Osteoblast (primary cell): Measurements from ENCODE around the gene B3GNT4. TPM values are rescaled to one million over a fixed set of nuclear protein-coding genes. Genes with fewer than 3 reads are reported as not detected.

Experiments
- DNase-seq: peaks from one replicate; pipeline ENCODE4 v3.0.0; 2011; ENCODE audit warnings: low spot score, mixed read lengths; ENCODE audit not compliant: insufficient read length; ENCODE audit errors: missing footprints
- H2AFZ ChIP-seq: 2 replicates; pipeline ENCODE4 v1.6.0; 2011; ENCODE audit warnings: mild to moderate bottlenecking, low read length
- H3K27ac ChIP-seq: 2 replicates; pipeline ENCODE4 v1.5.1; 2011; ENCODE audit warnings: mild to moderate bottlenecking, low read depth, low read length, moderate library complexity
- H3K27me3 ChIP-seq: 2 replicates; pipeline ENCODE4 v1.6.0; 2012; ENCODE audit warnings: mild to moderate bottlenecking, control low read depth, inconsistent platforms, low read length, moderate library complexity; ENCODE audit not compliant: insufficient read depth
- H3K36me3 ChIP-seq: 2 replicates; pipeline ENCODE4 v1.5.1; 2011; ENCODE audit warnings: mild to moderate bottlenecking, low read length, control low read depth, moderate library complexity; ENCODE audit not compliant: insufficient read depth
- H3K4me1 ChIP-seq: 2 replicates; pipeline ENCODE4 v1.5.1; 2011; ENCODE audit warnings: mild to moderate bottlenecking, low read length, control low read depth, moderate library complexity; ENCODE audit not compliant: insufficient read depth
- H3K4me2 ChIP-seq: 2 replicates; pipeline ENCODE4 v1.6.0; 2011; ENCODE audit warnings: mild to moderate bottlenecking, low read length; ENCODE audit not compliant: insufficient read depth
- H3K4me3 ChIP-seq: fragments of 200-600 bp; sonication (generic); 3 replicates; pipeline ENCODE4 v1.5.1; 2012; ENCODE audit warnings: mild to moderate bottlenecking, low read length, inconsistent platforms; ENCODE audit not compliant: insufficient read depth
- H3K79me2 ChIP-seq: 2 replicates; pipeline ENCODE4 v1.6.0; 2012; ENCODE audit warnings: mild to moderate bottlenecking, low read length, control low read depth, inconsistent platforms; ENCODE audit not compliant: insufficient read depth
- H3K9me3 ChIP-seq: 2 replicates; pipeline ENCODE4 v1.5.1; 2011; ENCODE audit warnings: low read depth, low read length, control low read depth
- H4K20me1 ChIP-seq: 2 replicates; pipeline ENCODE4 v1.6.0; 2012; ENCODE audit warnings: mild to moderate bottlenecking, low read length, control low read depth; ENCODE audit not compliant: insufficient read depth
- CTCF ChIP-seq: IDR thresholded peaks from 2 replicates; pipeline ENCODE4 v1.5.1; 2011; ENCODE audit warnings: mild to moderate bottlenecking, low read depth, low read length, moderate library complexity; ENCODE audit errors: extremely low read depth
- total RNA-seq: library from RNA; depleted of rRNA; stranded (reverse); fragments of >200 nt; gene quantifications from 2 replicates; pipeline ENCODE4 v1.2.3, GENCODE V29; 2012

Gene B3GNT4
- total RNA-seq, 1 donor: not detected

- H3K9me3 ChIP-seq: no peaks in the 10 kb centered on the region
- no peak overlapping the region for H3K27ac ChIP-seq
- no peak for DNase-seq
- no peak for TF ChIP-seq CTCF
- H2AFZ ChIP-seq: no peak overlapping the region
- no peaks in the 10 kb centered on the region for H4K20me1 ChIP-seq
- no peaks in the 10 kb centered on the region for H3K79me2 ChIP-seq
- H3K4me2 ChIP-seq: no peak overlapping the region
- no peaks in the 10 kb centered on the region for H3K27me3 ChIP-seq
- H3K4me3 ChIP-seq: no peak overlapping the region
- H3K4me1 ChIP-seq: peaks cover 4% of the 10 kb centered on the region
- no peaks in the 10 kb centered on the region for H3K36me3 ChIP-seq
These were observed 19.0 kb upstream of the B3GNT4 start for GRCh38 chr12:122184517-122184916.

DNA sequence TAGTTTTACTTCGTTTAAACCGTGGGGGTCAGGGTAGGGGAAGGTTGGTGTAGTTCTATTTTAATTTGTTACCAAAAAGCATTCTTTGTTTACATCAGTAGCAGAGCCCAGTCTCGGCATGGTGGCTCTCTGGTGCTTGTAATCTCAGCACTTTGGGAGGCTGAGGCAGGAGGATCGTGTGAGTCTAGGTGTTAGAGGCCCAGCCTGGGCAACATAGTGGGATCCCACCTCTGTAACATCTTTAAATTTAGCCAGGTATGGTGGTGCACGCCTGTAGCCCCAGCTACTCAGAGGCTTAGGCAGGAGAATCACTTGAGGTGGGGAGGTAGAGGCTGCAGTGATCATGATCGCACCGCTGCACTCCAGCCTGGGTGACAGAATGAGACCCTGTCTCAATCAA is 18.4 kb upstream of the B3GNT4 start:
- H3K36me3 ChIP-seq: no peaks in the 10 kb centered on the region
- H2AFZ ChIP-seq: no peak overlapping the region
- H3K27me3 ChIP-seq: no peaks in the 10 kb centered on the region
- H3K9me3 ChIP-seq: no peaks in the 10 kb centered on the region
- no peak for DNase-seq
- H3K4me3 ChIP-seq: no peak overlapping the region
- no peak overlapping the region for H3K4me2 ChIP-seq
- peaks cover 4% of the 10 kb centered on the region for H3K4me1 ChIP-seq
- H3K79me2 ChIP-seq: no peaks in the 10 kb centered on the region
- no peak for TF ChIP-seq CTCF
- H4K20me1 ChIP-seq: no peaks in the 10 kb centered on the region
- H3K27ac ChIP-seq: no peak overlapping the region

DNA sequence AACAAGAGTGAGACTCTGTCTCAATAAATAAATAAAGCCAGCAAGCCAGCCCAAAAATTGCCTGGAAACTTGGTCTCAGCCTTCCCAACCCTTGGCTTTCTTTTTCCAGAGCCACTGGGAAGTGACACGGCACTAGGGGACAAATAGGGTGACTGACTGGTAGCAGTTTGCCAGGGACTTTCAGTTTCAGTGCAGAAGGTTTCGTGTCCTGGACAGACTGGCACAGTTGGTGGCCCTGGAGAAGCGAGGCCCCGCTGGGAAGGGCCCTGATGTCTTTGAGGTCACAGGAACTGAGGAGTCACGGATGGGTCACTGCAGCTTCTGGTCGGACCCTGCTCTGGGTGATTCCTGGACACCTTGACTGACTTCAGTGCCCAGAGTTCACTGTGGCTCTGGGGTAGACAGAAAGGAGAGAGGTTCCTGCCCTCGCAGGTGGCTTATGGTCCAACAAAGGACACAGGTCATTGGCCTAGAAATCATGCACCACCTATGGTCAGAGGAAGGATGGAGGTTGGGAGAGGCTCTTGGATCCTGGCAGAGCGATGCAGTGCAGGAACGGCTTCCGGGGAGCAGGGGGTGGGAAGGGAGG is 17.9 kb upstream of the B3GNT4 start:
- Histone ChIP-seq H3K79me2 (no peaks in the 10 kb centered on the region), H3K4me3 (no peak overlapping the region), H3K36me3 (no peaks in the 10 kb centered on the region), H3K4me1 (peaks cover 4% of the 10 kb centered on the region), H4K20me1 (no peaks in the 10 kb centered on the region), H3K27me3 (no peaks in the 10 kb centered on the region), H3K27ac (no peak overlapping the region), H3K9me3 (no peaks in the 10 kb centered on the region), H3K4me2 (no peak overlapping the region), H2AFZ (no peak overlapping the region)
- peak; percentile 45 for DNase-seq
- no peak for TF ChIP-seq CTCF

- TF ChIP-seq CTCF: no peak
- Histone ChIP-seq H2AFZ (no peak overlapping the region), H3K4me1 (peaks cover 4% of the 10 kb centered on the region), H4K20me1 (no peaks in the 10 kb centered on the region), H3K27me3 (no peaks in the 10 kb centered on the region), H3K79me2 (no peaks in the 10 kb centered on the region), H3K4me3 (no peak overlapping the region), H3K27ac (no peak overlapping the region), H3K4me2 (no peak overlapping the region), H3K36me3 (no peaks in the 10 kb centered on the region), H3K9me3 (no peaks in the 10 kb centered on the region)
- peak; percentile 22 for DNase-seq
These were observed 16.0 kb upstream of the B3GNT4 start for GRCh38 chr12:122187466-122187865.
